ENCODE measurements around the gene EMILIN2.
A peak's percentile ranks its signal among the peaks of the same experiment; 100 is the strongest.

Gene EMILIN2

DNA sequence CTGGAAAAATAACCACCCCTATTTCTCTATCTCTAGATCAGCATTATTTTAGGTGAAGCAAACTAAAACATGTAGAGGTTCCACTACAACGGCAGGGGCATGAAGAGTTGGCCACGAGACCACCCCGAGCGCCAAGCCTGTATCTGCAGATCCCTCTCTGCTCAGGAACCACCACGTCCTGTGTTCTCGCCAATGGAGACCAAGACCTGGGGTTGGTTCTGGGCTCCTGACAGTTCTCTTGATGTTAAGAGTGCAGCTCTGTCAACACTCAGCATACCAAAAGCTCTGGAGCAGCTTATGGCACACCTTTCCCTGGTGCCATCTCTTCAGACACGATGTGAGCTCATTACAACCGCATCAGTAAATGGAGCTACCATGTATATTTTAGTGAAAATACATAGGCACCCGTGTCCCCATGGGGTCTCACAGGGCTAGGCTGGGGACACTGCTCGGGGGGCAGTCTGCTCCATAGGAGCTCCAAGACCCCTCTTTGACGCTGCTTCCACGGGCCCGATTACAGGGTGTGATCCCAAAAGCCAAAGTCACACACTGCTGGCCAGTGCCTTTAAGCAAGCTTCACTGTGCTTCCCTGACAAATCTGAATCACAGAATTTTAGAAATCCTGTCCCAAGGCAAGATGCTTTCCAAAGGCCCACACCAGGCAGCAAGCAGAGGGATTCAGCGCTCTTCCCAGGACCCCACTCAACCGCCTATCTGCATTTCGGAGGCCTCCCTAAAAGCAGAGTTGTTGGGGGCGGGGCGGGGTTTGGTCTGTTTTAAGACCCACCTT lies 72.2 kb downstream of the EMILIN2 start:
- DNase-seq, result no peak

DNA sequence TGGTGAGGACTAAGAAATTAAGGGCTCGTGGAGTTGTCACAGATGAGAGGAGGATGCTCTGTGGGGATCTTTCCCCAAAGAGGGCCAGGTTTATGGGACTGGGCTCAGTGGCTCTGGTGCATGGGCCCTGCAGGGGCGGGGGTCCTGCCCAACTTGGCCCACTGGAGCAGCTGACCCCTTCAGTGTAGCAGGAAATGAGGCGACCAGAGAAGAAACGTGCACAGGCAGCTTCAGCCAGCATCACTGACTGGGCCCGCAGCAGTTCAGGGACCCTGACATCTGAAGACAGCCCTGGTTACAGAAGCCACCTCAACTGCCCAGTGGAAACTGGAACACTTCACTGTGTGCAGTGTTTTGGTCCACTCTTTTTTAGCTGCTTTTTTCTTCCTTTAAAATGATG lies 72.8 kb downstream of the EMILIN2 start:
- DNase-seq, result no peak

DNA sequence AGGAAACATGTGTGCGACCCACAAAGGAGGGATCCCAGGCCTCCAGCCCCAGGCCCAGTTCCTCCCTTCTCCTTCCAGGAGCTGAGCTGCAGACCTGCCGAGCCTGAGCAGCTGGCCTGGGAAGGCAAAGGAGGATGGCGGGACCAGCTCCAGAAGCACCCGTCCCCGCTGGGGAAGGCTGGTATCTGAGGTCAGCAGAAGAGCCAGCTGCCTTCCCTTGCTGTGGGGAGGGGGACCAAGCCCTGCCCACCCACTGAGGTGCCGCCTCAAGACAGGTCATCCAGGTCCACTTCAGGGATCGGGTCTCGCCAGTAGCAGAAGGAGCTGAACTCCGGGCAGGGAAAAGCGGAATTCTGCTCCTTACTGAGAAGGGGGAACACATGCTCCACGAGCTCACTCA lies 73.2 kb downstream of the EMILIN2 start:
- DNase-seq, result no peak

DNA sequence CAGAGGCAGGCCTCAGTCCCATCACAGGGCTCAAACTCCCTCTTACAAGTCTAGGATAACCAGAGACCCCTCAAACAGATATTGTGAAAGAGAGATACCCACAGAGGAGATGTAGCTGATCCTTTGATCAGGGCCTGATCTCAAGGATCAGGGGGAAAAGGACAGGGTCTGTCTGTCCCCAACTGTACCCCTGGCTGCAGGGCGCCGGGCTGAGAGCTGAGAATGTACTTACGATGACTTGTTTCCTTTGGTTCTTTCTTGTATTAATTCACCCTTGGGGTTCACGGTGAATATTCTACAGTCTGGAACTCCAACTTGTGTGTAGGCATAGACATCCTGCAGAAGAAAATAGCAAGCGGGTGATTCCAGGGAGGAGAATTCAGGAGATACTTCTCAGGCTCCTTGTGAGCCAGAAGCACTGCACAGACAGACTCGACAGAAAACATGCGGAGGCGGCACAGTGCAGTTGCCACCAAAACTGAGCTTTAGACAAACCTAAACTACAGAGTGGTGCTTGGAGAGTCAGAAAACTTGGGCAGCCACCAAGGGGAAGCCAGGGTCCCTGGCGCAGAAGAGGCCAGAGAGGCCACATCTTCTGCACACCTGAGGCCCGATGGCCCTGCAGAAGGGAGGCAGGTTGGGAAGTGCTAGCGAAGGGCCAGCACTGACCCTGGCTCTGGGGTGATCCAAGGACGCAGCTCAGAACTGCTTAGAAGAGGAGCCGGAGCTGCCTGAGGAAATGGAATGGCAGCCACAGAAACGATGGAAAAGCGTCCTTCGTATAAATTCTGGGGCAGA lies 73.9 kb downstream of the EMILIN2 start:
- DNase-seq, result no peak

DNA sequence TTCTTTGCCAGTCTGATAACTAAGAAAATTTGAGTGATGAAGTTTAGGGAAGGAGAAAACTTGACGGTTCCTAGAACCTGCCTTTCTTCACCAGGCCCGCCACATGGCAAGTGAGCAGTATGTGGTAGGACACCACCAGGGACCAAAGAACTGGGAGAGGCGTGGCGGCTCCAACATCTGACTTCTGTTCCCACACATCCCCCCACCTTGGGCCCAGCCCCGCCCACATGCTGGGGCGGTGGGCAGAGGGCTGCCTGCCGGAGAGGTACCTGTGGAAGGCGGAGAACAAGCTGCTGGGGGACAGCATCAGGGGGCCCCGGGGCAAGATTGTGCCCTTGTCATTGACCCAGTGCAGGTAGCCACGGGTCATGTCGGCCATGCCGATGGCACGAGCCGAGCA lies 75.0 kb downstream of the EMILIN2 start:
- DNase-seq, result no peak

DNA sequence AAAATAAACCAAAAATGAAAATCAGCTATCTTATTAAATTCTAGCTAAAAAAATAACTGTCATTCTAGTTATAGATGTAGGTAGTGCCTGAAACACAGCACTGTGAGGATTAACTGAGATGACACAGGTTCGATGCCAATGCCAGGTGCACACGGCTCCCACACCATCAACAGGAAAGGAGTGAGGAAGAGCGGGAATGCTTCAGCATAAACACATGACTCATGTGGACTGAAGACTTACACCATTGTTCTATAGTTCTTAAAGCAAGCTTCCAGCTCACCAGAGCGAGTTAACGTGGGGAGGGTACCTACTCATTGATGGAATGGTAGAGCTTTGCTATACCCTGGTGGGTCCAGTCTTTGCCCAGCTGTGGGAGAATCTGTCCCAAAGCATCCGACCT lies 76.7 kb downstream of the EMILIN2 start:
- no peak for DNase-seq

DNA sequence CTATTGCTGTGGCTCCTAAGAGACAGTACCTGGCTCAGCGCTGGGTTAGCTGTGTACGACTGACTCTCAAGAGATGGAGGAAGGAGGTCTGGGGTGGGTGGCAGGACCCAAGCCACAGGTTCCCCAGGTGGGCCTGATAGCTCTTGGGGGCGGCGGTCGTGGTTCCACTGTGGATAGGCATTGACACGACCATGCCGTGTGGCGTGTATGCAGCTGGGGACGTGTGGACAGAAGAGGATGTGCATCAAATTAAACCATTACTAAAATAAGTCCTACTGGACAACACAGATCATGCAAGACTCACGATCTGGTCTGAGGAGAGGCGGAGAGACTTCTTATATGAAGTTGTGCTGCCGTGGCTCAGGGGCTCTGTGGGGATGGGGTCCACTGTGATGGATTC lies 78.1 kb downstream of the EMILIN2 start:
- DNase-seq, result no peak

DNA sequence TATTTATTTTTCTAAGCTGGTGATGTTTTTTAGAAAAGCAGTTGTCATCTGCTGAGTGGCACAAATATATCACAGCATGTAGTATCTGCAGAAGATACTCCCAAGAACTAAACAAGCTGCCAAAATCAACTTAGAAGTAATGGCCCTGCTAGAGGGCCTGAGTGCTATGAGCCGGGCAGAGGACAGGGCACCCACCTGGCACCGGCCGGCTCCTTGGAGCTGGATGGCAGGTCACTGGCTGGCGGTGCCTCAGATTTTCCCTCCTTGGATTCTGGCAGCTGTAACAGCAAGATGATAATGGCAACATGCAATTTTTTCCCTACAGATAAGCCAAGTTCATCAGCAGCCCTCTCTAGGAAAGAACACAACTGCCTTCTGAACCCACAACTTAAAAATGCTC lies 79.7 kb downstream of the EMILIN2 start:
- DNase-seq, result no peak

DNA sequence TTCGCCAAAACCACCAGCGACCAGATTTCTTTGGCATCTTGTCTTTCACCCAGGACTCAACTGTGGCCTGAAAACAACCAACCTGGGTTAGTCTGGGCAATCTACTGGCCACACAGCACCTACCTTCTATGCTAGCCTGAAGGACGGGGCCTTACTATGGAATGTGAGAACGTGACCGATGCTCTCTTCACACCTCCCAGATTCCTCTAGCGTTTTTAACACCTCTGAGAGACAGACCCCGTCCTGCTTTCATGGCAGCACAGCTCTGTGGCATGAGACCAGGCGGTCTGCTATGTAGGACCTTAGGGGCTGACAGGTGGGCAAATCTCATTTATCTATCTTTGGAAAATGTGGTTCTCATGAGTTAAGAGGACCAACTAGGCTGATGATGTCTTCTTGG lies 80.9 kb downstream of the EMILIN2 start:
- no peak for DNase-seq

DNA sequence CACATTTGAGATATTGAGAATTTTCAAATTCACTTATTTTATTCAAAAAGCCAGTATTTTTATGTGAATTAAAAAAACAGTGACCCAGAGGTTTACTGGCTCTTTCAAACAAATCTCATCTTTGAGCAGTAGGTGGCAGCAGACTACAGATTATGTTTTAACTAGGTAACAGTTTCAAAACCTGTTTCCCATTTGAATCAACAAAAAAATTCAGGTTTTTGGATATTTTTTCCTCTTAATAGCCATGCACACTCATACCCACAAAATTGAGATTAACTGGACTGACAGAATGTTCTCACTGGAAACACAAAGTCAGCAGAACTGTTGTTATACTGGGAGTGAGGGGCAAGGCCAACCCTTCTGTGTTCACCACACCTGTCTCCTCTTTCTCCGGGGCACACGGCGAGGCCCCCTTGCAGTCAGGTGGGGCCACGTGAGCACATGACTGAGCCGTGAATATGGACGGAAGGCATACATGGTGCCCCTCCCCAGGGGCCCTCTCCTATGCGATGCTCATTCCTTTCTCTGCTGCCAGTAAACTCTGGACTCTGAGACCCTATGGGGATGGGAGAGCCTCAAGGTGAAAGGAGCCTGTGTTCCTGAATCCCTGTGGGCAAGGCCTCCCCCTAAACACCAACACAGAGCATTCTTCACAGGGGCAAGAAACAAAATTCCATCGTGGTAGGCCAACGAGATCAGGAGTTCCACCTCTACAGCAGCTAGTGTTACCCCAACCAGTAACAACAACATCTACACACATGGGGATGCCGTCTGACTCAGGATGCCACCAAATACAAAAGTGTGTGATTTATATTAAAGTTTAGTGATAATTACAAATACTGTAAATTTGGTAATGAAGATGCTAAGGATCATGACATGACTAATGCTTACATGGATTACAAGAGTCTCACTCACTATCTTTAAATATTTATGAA lies 85.7 kb downstream of the EMILIN2 start:
- DNase-seq, result peak; percentile 42

DNA sequence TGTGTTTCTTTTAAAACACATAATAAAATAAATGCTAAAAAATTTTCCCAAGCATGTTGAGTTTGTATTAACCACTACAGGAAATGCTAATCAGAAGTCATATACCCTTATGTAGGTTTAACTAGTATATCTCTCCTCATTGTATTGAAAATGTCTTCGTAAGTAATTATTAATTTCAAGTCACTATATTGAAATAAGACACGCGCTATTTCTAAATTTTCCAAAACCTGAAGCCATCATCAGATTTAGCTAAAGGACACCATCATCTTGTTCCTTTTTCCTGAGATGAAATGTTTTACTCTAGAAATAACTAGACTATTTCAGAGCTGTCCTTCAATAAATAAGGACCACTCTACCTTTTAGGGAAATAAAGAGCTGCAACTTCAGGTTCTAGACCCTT lies 87.2 kb downstream of the EMILIN2 start:
- DNase-seq, result no peak

DNA sequence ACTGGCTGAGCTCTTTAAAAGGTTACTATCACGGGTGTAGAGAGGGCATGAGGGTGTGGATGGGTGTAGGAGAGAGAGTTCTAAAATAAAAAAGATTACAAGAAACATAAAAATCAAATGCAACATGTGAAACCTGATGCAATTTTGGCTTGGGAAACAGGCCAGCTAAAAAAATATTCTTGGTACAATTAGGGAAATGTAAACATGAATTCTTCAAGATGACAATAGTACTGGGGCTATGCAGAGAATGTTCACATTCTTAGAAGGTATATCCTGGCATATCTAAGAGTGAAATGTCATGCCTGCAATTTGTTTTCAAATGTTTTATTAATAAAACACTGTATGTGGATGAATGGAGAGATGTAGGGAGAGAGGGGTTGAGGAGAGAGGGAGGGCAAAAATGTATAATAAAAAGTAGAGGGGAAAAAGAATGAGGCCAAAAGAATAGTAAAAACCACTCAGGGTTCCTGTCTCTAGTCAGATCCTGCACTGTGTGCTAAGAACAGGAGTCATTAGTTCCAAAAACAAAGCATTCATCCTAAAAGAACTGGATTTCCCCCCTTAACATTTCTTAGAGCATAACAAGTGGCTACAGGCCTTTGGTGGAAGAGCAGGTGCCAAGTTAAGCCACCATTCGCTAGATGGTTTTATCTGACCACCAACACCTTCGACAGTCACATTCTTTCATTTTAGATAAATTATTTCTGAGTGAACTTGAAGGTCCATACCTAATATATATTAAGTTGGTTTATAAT lies 88.8 kb downstream of the EMILIN2 start:
- DNase-seq, result no peak

DNA sequence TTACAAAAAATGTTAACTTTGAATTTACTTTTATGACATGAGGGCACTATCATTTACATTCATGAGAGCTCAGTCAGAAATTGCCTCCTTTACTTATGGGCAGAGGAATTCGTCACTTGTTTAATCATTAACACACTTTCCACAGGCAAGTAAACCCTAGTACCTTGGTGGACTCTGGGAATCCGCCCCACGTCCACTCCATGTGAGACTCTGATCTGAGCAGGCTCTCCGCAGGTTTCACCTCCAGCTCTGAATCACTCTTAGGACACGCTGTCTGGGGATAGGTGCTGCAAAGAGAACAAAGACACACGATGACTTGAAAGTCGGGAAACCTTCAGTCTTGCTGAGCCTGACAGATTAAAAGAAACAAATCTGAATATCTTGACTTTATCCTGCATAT lies 92.5 kb downstream of the EMILIN2 start:
- DNase-seq, result no peak

DNA sequence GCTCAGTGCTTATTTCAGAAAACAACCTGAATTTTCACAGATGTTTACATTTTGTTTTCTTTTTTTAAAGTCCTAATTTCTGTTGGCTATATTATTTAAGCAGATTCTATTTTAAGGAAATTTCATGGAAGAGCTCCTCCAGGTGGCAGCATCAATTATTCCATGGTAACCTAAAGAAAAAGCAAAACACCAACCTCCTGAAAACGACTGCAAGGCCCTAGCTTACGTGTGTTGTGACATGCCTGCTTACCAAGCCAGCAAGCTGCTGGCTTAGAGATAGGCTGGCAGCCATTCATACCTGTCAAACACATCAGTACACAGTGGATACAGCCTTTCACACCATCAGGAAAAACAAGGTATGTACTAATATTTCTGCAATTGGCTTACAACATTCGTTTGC lies 101.2 kb downstream of the EMILIN2 start:
- DNase-seq, result no peak

DNA sequence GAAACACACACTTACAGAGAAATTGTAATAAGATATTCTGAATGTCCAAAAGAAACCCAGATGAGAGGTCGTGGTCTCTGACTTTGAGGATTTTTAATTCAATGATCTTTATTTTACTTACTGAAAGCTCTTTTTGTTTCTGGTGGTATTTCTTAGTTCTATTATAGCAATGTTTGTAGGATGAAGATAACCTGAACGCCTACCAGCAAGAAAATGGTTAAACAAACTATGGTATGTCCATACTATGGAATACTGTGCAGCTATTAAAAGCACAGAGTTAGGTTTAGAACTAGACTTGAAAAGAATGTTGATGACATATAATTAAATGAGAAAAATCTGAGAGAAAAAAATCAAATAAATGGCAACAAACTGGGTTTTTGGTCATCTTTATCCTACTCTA lies 105.8 kb downstream of the EMILIN2 start:
- DNase-seq, result no peak

DNA sequence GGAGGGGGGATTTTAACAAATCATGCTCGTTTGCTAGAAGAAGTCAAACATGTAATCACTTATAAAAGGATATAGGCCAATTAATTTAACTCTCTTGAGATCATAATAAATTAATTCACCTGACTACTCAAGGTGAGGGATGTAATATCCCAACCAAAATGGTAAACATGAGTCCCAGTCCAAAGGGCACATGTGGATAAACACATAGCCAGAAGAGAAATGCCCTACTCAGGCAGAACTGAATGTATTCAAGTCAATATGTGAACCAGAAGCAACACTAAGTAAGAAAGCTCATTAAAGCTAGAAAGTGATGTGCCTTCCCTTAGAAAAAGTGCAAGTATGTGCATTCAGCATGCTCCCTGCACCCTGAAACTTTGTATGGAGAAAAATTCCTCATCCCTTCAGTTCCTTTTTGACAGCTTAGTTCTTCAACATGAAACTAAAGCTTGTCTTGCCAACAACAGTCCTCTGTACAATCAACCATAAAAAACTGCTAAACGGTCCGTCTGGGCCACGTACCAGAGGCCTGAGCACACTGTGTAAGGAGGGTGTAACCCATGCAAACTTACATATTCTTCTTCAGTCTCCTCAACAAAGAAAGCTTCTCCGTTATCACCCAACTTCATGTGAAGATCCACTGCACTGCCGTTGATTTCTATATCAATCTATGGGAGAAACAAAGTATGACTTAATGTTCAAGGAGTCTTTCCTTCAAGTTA lies 107.3 kb downstream of the EMILIN2 start:
- no peak for DNase-seq

DNA sequence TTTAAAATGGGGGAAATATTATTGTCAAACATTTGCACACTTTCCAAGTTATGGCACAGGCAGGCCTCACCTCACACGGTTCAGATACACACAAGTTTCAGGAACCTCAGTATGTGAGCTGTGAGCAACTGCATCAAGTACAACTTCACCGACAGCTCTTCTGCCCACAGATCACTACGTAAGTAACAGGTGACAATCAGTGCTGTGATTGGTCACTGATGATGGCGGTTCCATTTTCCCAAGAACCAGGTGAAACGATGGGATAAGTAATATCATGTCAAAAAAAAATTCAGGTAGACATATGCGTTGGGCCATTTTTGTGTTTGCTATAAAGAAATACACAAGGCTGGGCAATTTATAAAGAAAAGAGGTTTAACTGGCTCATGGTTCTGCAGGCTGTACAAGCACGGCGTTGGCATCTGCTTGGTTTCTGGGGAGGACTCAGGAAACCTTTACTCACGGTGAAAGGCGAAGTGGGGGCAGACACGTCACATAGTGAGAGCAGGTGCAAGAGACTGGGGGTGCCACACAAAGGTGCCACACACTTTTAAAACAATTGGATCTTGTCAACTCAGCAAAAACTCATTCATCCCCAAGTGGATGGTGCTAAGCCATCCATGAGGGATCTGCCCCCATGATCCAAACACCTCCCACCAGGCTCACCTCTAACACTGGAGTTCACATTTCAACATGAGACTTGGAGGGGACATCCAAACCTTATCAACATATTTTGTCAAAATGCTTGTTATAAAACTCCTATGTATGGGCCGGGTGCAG lies 108.3 kb downstream of the EMILIN2 start:
- DNase-seq, result no peak

DNA sequence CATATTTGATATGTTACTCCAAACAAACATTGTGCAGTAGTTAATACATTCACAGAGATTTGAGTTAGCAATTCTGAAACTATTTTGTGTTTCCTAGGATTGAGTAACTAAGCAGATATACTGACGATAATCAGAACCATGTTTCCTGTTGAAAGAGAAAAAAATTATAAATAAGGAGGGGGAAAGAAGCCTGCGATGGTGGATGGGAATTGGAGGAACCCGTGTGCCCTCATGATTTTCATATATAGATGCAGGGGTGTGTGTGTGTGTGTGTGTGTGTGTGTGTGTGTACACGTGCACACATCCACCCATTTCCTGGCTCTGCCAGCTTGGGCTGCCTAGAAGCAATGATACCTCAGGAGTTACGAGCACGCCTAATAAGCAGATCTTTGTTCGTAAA lies 109.2 kb downstream of the EMILIN2 start:
- no peak for DNase-seq

DNA sequence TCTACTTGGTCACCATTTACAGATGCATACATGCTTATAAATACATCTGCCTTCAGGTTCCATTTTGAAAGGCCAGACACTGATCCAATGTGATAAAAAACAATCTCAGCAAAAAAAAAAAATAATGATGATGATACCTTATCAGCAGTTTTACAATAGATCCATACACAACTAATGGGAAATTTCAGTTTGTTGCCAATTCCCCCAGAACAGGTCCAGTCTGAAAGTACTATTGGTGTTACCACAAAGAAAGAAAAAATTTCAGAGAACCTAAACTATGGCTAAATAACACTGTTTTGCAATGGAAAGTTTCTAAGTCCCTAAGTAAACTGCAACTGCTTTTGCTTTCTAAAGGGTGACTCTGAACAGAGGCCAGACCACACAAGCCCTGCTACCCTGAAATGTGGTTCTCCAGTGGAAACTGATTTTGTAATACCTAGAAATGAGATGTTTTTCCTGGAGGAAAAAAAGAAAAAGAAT lies 112.1 kb downstream of the EMILIN2 start:
- peak; percentile 56 for DNase-seq

DNA sequence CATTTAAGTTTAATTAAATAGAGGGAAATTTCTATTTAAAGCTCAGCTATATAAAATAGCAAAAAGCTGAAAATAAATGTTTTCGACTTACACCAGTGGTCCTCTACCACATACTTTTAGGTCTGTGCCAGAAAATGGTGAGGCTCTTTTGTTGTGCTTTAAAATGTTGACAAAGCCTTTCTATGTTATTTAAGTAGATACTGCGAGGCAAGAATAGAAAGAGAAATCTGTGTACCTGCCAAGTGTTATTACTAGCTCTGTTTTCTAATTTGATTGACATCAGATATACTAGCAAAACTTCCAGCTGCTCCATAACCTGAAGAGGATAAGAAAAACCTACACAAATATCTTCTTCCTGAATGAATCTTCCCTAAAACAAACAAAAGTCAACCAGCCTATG lies 112.5 kb downstream of the EMILIN2 start:
- no peak for DNase-seq
